SK-N-SH (cell line): ENCODE measurements around the gene KY. TPM values are rescaled to one million over a fixed set of nuclear protein-coding genes. Genes with fewer than 3 reads are reported as not detected.

ENCODE experiments used
- CTCF ChIA-PET: fragments of 300-600, 350-600 bp; formaldehyde crosslinking; extraction: SDS; loops from one replicate; lab custom pipeline; 2021; lab: Yijun Ruan, JAX
- POLR2A ChIA-PET: fragments of 350-600 bp; sonication (Branson Sonifier 250); formaldehyde crosslinking; extraction: SDS; loops from one replicate; lab custom pipeline; 2020; ENCODE audit warnings: antibody characterized with exemption, inconsistent platforms; lab: Yijun Ruan, JAX
- DNase-seq: peaks from one replicate; pipeline ENCODE4 v3.0.0; 2012
- H2AFZ ChIP-seq: fragments of 200-600 bp; sonication (generic); 2 replicates; pipeline ENCODE4 v1.8.1; 2016; ENCODE audit warnings: antibody characterized with exemption, mild to moderate bottlenecking, low read depth
- H3F3A ChIP-seq: fragments of 200-600 bp; sonication (generic); replicated peaks from 2 replicates; pipeline ENCODE3; 2016; ENCODE audit warnings: antibody characterized with exemption, mild to moderate bottlenecking; ENCODE audit not compliant: insufficient read depth
- H3K27ac ChIP-seq, 2 experiments: fragments of 200-500 bp in 1 of 2; fragments of 200-600 bp in 1 of 2; sonication (Bioruptor generic) in 1 of 2; sonication (generic), shearing (Covaris generic) in 1 of 2; 2 replicates each; pipeline versions ENCODE4 v1.5.1 to v1.6.1; 2014 to 2016; ENCODE audit warnings: low read depth in 2 of 2, inconsistent platforms in 1 of 2, low read length in 1 of 2, mild to moderate bottlenecking in 1 of 2, mixed read lengths in 1 of 2
- H3K27me3 ChIP-seq: fragments of 200-600 bp; sonication (generic), shearing (Covaris generic); 2 replicates; pipeline ENCODE4 v1.6.1; 2016; ENCODE audit warnings: mixed run types; ENCODE audit not compliant: insufficient read depth
- H3K36me3 ChIP-seq, 2 experiments: fragments of 200-500 bp in 1 of 2; fragments of 200-600 bp in 1 of 2; sonication (Bioruptor generic) in 1 of 2; sonication (generic) in 1 of 2; replicated peaks in 1 of 2; 2 replicates each; pipeline versions ENCODE3 to v1.5.1; 2014 to 2016; ENCODE audit warnings: low read length in 1 of 2, mild to moderate bottlenecking in 1 of 2; ENCODE audit not compliant: insufficient read depth in 2 of 2, control insufficient read depth in 1 of 2
- H3K4me1 ChIP-seq, 2 experiments: fragments of 200-500 bp in 1 of 2; fragments of 200-600 bp in 1 of 2; sonication (Bioruptor generic) in 1 of 2; sonication (generic), shearing (Covaris generic) in 1 of 2; 2 replicates each; pipeline versions ENCODE4 v1.5.1 to v1.6.1; 2014 to 2016; ENCODE audit warnings: low read depth in 1 of 2, low read length in 1 of 2, mixed run types in 1 of 2; ENCODE audit not compliant: insufficient read depth in 2 of 2, control insufficient read depth in 1 of 2
- H3K4me2 ChIP-seq: fragments of 200-600 bp; sonication (generic), shearing (Covaris generic); 2 replicates; pipeline ENCODE4 v1.6.1; 2017; ENCODE audit warnings: mixed run types
- H3K4me3 ChIP-seq, 2 experiments: fragments of 200-500 bp in 1 of 2; fragments of 200-600 bp in 1 of 2; sonication (Bioruptor generic) in 1 of 2; sonication (generic), shearing (Covaris generic) in 1 of 2; 2 replicates each; pipeline versions ENCODE4 v1.5.1 to v1.8.1; 2014 to 2016; ENCODE audit warnings: low read depth in 2 of 2, inconsistent platforms in 1 of 2, low read length in 1 of 2, mild to moderate bottlenecking in 1 of 2, mixed read lengths in 1 of 2, moderate library complexity in 1 of 2
- H3K79me2 ChIP-seq: fragments of 200-600 bp; sonication (generic); 2 replicates; pipeline ENCODE4 v1.8.1; 2017; ENCODE audit warnings: mild to moderate bottlenecking; ENCODE audit not compliant: insufficient read depth
- H3K9ac ChIP-seq: fragments of 200-600 bp; sonication (generic); 2 replicates; pipeline ENCODE4 v1.6.1; 2017; ENCODE audit warnings: mixed run types
- H3K9me2 ChIP-seq: fragments of 200-600 bp; sonication (generic); 2 replicates; pipeline ENCODE4 v1.6.1; 2017; ENCODE audit warnings: mixed run types
- H3K9me3 ChIP-seq: fragments of 200-600 bp; sonication (generic); 2 replicates; pipeline ENCODE4 v1.6.1; 2017; ENCODE audit warnings: mixed run types, mild to moderate bottlenecking, moderate library complexity
- H4K20me1 ChIP-seq: fragments of 200-600 bp; sonication (generic); 2 replicates; pipeline ENCODE4 v1.6.1; 2017; ENCODE audit warnings: mild to moderate bottlenecking, mixed run types; ENCODE audit not compliant: insufficient read depth
- ELF1 ChIP-seq: IDR thresholded peaks from 2 replicates; pipeline ENCODE4 v1.4.0; 2012
- EP300 ChIP-seq, 2 experiments: IDR thresholded peaks; 2 replicates each; pipeline versions ENCODE4 v1.4.0 to v1.6.1; 2012; ENCODE audit warnings: borderline replicate concordance in 1 of 2, low read depth in 1 of 2, low read length in 1 of 2
- FOXM1 ChIP-seq: IDR thresholded peaks from 2 replicates; pipeline ENCODE4 v1.4.0; 2012; ENCODE audit warnings: low read depth, mild to moderate bottlenecking
- MAX ChIP-seq: IDR thresholded peaks from 2 replicates; pipeline ENCODE4 v1.4.0; 2012; ENCODE audit warnings: low read depth
- NFIC ChIP-seq: IDR thresholded peaks from 2 replicates; pipeline ENCODE4 v1.4.0; 2012; ENCODE audit warnings: borderline replicate concordance
- POLR2AphosphoS5 ChIP-seq: IDR thresholded peaks from 2 replicates; pipeline ENCODE4 v1.6.1; 2012; ENCODE audit warnings: low read depth, low read length
- RAD21 ChIP-seq: IDR thresholded peaks from 2 replicates; pipeline ENCODE4 v1.6.1; 2012; ENCODE audit warnings: mild to moderate bottlenecking, low read length
- SMC3 ChIP-seq: IDR thresholded peaks from 2 replicates; pipeline ENCODE4 v1.6.1; 2012; ENCODE audit warnings: low read depth, low read length, improper control_type of control experiment
- TAF1 ChIP-seq: IDR thresholded peaks from 2 replicates; pipeline ENCODE4 v1.6.1; 2012; ENCODE audit warnings: low read depth, mild to moderate bottlenecking, low read length, moderate library complexity, borderline replicate concordance
- TCF12 ChIP-seq: IDR thresholded peaks from 2 replicates; pipeline ENCODE4 v1.4.0; 2012
- YY1 ChIP-seq: IDR thresholded peaks from 2 replicates; pipeline ENCODE4 v1.4.0; 2012; ENCODE audit warnings: low read depth, mild to moderate bottlenecking
- WGBS: methylation state at CpG from one replicate; pipeline ENCODE4 v1.1.6; 2017; ENCODE audit warnings: low lambda C conversion rate; 5-methylcytosine and 5-hydroxymethylcytosine counted together
- polyA plus RNA-seq, 3 experiments: library from polyadenylated mRNA; depleted of rRNA; stranded (reverse); fragments of >200 nt; gene quantifications; 2 replicates each; pipeline ENCODE4 v1.2.3, GENCODE V29; 2012
- TF ChIP-seq, protein P1 (sequence below): IDR thresholded peaks from 2 replicates; pipeline ENCODE4 v1.6.1; 2012; ENCODE audit warnings: mild to moderate bottlenecking, low read depth, low read length, moderate library complexity
- TF ChIP-seq, protein P2 (sequence below): fragments of 150-350 bp; IDR thresholded peaks from 2 replicates; pipeline ENCODE4 v1.6.1; 2016; ENCODE audit warnings: mild to moderate bottlenecking, low read depth, low read length

The KY gene
- polyA plus RNA-seq, 1 of the 3 experiments (the other 2 are of a cell fraction), result 2.4 TPM

DNA sequence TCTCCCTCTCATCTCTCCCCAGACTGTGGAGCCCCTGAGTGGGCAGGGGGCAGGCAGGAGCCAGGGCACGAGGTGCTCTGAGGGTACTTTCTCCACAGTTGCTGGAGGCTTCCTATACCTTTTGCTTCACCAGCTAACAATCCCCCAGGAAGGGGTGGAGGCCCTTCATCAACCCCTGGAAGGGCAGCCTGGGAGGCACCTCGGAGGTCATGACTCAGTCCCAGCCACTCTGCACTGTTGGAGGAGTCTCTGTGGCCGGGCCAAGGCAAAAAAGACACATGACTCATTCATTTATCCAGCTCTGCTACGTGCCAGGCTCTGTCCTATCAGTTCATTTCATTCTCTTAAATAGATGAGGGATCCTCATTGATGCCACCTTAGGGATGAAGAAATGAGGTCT is 15.6 kb upstream of the KY start (continued):
- TF ChIP-seq SMC3 (no peak), RAD21 (no peak), POLR2AphosphoS5 (peak; percentile 14; the same call in 1 of the 2 replicates), MAX (no peak), NFIC (peak; percentile 52), FOXM1 (no peak), ELF1 (no peak), YY1 (no peak), EP300 (IDR thresholded peaks at IDR 0.05; ENCODE audit: borderline replicate concordance in 1 of 2, low read depth in 1 of 2, low read length in 1 of 2) (peak in 1 of 2 experiments; percentile 66; a peak in 1 of 4 replicates), TCF12 (peak; percentile 56)
- TF ChIP-seq, protein P1, sequence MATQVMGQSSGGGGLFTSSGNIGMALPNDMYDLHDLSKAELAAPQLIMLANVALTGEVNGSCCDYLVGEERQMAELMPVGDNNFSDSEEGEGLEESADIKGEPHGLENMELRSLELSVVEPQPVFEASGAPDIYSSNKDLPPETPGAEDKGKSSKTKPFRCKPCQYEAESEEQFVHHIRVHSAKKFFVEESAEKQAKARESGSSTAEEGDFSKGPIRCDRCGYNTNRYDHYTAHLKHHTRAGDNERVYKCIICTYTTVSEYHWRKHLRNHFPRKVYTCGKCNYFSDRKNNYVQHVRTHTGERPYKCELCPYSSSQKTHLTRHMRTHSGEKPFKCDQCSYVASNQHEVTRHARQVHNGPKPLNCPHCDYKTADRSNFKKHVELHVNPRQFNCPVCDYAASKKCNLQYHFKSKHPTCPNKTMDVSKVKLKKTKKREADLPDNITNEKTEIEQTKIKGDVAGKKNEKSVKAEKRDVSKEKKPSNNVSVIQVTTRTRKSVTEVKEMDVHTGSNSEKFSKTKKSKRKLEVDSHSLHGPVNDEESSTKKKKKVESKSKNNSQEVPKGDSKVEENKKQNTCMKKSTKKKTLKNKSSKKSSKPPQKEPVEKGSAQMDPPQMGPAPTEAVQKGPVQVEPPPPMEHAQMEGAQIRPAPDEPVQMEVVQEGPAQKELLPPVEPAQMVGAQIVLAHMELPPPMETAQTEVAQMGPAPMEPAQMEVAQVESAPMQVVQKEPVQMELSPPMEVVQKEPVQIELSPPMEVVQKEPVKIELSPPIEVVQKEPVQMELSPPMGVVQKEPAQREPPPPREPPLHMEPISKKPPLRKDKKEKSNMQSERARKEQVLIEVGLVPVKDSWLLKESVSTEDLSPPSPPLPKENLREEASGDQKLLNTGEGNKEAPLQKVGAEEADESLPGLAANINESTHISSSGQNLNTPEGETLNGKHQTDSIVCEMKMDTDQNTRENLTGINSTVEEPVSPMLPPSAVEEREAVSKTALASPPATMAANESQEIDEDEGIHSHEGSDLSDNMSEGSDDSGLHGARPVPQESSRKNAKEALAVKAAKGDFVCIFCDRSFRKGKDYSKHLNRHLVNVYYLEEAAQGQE, result no peak
- TF ChIP-seq, protein P2, sequence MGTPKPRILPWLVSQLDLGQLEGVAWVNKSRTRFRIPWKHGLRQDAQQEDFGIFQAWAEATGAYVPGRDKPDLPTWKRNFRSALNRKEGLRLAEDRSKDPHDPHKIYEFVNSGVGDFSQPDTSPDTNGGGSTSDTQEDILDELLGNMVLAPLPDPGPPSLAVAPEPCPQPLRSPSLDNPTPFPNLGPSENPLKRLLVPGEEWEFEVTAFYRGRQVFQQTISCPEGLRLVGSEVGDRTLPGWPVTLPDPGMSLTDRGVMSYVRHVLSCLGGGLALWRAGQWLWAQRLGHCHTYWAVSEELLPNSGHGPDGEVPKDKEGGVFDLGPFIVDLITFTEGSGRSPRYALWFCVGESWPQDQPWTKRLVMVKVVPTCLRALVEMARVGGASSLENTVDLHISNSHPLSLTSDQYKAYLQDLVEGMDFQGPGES, result no peak

GRCh38 chr3:134666052-134666451 is 15.2 kb upstream of the KY start:
- DNase-seq, result no peak
- no peaks in the 10 kb centered on the region for H3K9me2 ChIP-seq
- H3K9me3 ChIP-seq, result no peaks in the 10 kb centered on the region
- CTCF ChIA-PET, result interaction anchor here (0.7 kb wide), 1 partner anchor 234 kb away, joined by 3 read pairs; no protein-coding TSS in a partner anchor
- H2AFZ ChIP-seq, result peak overlapping the region; percentile 68
- peak overlapping the region in 1 of 2 experiments; percentile 63; a peak in 2 of 4 replicates for H3K27ac ChIP-seq
- H3K79me2 ChIP-seq, result no peaks in the 10 kb centered on the region
- no peaks in the 10 kb centered on the region for H3K27me3 ChIP-seq
- no peak overlapping the region for H3K4me3 ChIP-seq
- H3K36me3 ChIP-seq, result no peaks in the 10 kb centered on the region
- peaks cover 14% of the 10 kb centered on the region for H3F3A ChIP-seq
- H3K4me1 ChIP-seq, result peaks cover 3 to 28% of the 10 kb centered on the region in 2 experiments; a peak in 3 of 4 replicates
- H3K4me2 ChIP-seq, result peak overlapping the region; percentile 70; the same call in 1 of the 2 replicates
- no peaks in the 10 kb centered on the region for H4K20me1 ChIP-seq
- POLR2A ChIA-PET, result no interaction called here
- TF ChIP-seq TAF1, result no peak
- TF ChIP-seq, all 33 proteins: peak for 0
- 91% methylated on average over 5 of the region's 7 CpGs for WGBS
- peak overlapping the region; percentile 25; the same call in 1 of the 2 replicates for H3K9ac ChIP-seq
